Hepatocyte (in vitro differentiated cells): ENCODE results near the gene DPP8. TPM values are rescaled to one million over a fixed set of nuclear protein-coding genes. Genes with fewer than 3 reads are reported as not detected.

Source experiments
- DNase-seq: peaks from one replicate; pipeline ENCODE4 v3.0.0-alpha.2; 2016; ENCODE audit warnings: low spot score
- H2AFZ ChIP-seq: fragments of 200-600 bp; sonication (generic); 2 replicates; pipeline ENCODE4 v1.6.0; 2016; ENCODE audit warnings: antibody characterized with exemption, mild to moderate bottlenecking
- H3K27ac ChIP-seq: fragments of 200-600 bp; sonication (generic); 2 replicates; pipeline ENCODE4 v1.5.1; 2016; ENCODE audit warnings: mild to moderate bottlenecking
- H3K27me3 ChIP-seq: fragments of 200-600 bp; sonication (generic); 2 replicates; pipeline ENCODE4 v1.6.1; 2016
- H3K36me3 ChIP-seq: fragments of 200-600 bp; sonication (generic); replicated peaks from 2 replicates; pipeline ENCODE4 v1.5.1; 2016; ENCODE audit warnings: low read depth; ENCODE audit not compliant: insufficient read depth
- H3K4me1 ChIP-seq: fragments of 200-600 bp; sonication (generic); 2 replicates; pipeline ENCODE4 v1.5.1; 2016; ENCODE audit warnings: mild to moderate bottlenecking, moderate library complexity; ENCODE audit not compliant: insufficient read depth
- H3K4me2 ChIP-seq: fragments of 200-600 bp; sonication (generic); 2 replicates; pipeline ENCODE4 v1.6.0; 2016
- H3K4me3 ChIP-seq: fragments of 200-600 bp; sonication (generic); 2 replicates; pipeline ENCODE4 v1.5.1; 2016; ENCODE audit warnings: mild to moderate bottlenecking
- H3K79me2 ChIP-seq: fragments of 200-600 bp; sonication (generic); 2 replicates; pipeline ENCODE4 v1.6.0; 2017; ENCODE audit warnings: mild to moderate bottlenecking
- H3K9me2 ChIP-seq: fragments of 200-600 bp; sonication (generic); replicated peaks from 2 replicates; pipeline ENCODE4 v1.6.0; 2017; ENCODE audit warnings: mild to moderate bottlenecking; ENCODE audit not compliant: insufficient read depth
- H3K9me3 ChIP-seq: fragments of 200-600 bp; sonication (generic); 2 replicates; pipeline ENCODE4 v1.5.1; 2016; ENCODE audit warnings: low read depth, mild to moderate bottlenecking
- H4K20me1 ChIP-seq: fragments of 200-600 bp; sonication (generic); 2 replicates; pipeline ENCODE4 v1.6.0; 2016; ENCODE audit warnings: mild to moderate bottlenecking; ENCODE audit not compliant: insufficient read depth, poor library complexity, severe bottlenecking
- EZH2 ChIP-seq: fragments of 200-600 bp; sonication (generic); IDR thresholded peaks from 2 replicates; pipeline ENCODE4 v1.6.1; 2016; ENCODE audit warnings: antibody characterized with exemption, mild to moderate bottlenecking, borderline replicate concordance
- EZH2phosphoT487 ChIP-seq: fragments of 200-600 bp; sonication (generic); IDR thresholded peaks from one replicate; pipeline ENCODE4 v1.6.1; 2018; ENCODE audit warnings: antibody characterized with exemption, mild to moderate bottlenecking, low read depth, moderate library complexity; ENCODE audit not compliant: unreplicated experiment, severe bottlenecking
- WGBS: methylation state at CpG from one replicate; pipeline ENCODE4 v1.1.6; 2016; ENCODE audit warnings: low lambda C conversion rate; ENCODE audit errors: missing lambda C conversion rate; 5-methylcytosine and 5-hydroxymethylcytosine counted together
- polyA plus RNA-seq: library from polyadenylated mRNA; unstranded; fragments of >200 nt; fragmentation: Nextera tagmentation; extraction: Ambion mirVana; gene quantifications from 2 replicates; pipeline ENCODE4 v1.2.1, GENCODE V29; 2016
- total RNA-seq: library from RNA; depleted of rRNA; stranded (reverse); fragments of >200 nt; gene quantifications from 2 replicates; pipeline ENCODE4 v1.2.3, GENCODE V29; 2014
- TF ChIP-seq, protein P1 (sequence below): fragments of 200-600 bp; sonication (generic); IDR thresholded peaks from 2 replicates; pipeline ENCODE4 v1.5.1; 2016; ENCODE audit warnings: antibody characterized with exemption, mild to moderate bottlenecking; ENCODE audit not compliant: poor library complexity

The DPP8 gene
- total and polyA plus RNA-seq, 2 experiments from 2014 or later = 23.3 to 25.3 TPM

DNA sequence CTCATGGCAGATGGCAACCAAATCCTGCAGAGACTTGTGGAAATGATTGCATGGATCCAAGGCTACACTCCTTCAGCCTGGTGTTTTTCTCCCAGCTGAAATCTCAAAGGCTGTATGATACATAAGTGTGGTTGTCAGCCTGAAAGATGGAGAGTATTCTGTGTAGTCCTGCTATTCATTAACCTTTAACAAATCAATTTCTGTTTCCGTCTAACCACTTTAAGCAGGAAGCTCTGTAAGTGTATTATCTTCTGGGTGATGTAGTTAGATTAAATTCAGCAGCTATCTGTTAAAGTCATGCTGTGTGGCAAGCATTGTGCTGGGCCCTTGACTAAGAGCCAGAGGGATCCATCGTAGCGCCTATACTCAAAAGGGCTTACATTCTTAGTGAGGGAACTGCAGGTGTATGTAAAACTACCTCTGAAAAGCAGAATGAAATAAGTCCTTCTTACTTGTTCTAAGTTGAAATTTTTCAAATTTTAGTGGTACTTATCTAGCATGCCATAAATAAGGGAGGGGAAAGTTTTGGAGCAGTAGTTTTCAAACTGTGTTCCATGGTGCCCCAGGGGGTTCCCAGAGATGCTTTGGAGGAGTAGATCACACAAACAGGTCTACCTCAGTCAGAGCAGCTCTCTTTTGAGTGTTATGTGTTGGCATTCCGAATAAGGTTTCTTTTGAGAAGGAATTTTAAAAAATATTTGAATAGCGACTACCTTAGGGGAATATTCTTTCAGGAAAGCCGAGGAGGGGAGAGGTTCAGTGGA is 41.7 kb upstream of the DPP8 start:
- TF ChIP-seq, protein P1, sequence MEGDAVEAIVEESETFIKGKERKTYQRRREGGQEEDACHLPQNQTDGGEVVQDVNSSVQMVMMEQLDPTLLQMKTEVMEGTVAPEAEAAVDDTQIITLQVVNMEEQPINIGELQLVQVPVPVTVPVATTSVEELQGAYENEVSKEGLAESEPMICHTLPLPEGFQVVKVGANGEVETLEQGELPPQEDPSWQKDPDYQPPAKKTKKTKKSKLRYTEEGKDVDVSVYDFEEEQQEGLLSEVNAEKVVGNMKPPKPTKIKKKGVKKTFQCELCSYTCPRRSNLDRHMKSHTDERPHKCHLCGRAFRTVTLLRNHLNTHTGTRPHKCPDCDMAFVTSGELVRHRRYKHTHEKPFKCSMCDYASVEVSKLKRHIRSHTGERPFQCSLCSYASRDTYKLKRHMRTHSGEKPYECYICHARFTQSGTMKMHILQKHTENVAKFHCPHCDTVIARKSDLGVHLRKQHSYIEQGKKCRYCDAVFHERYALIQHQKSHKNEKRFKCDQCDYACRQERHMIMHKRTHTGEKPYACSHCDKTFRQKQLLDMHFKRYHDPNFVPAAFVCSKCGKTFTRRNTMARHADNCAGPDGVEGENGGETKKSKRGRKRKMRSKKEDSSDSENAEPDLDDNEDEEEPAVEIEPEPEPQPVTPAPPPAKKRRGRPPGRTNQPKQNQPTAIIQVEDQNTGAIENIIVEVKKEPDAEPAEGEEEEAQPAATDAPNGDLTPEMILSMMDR = no peak
- TF ChIP-seq EZH2phosphoT487 (no peak), EZH2 (no peak)
- H3K36me3 ChIP-seq = no peaks in the 10 kb centered on the region
- H3K4me2 ChIP-seq = no peak overlapping the region
- no peak overlapping the region for H2AFZ ChIP-seq
- no peaks in the 10 kb centered on the region for H3K4me1 ChIP-seq
- peaks cover 36% of the 10 kb centered on the region for H3K79me2 ChIP-seq
- no peaks in the 10 kb centered on the region for H4K20me1 ChIP-seq
- no peak overlapping the region for H3K27ac ChIP-seq
- H3K4me3 ChIP-seq = no peak overlapping the region
- 97% methylated on average over 6 of the region's 6 CpGs for WGBS
- no peaks in the 10 kb centered on the region for H3K9me3 ChIP-seq
- H3K9me2 ChIP-seq = no peaks in the 10 kb centered on the region
- DNase-seq = no peak
- no peaks in the 10 kb centered on the region for H3K27me3 ChIP-seq

DNA sequence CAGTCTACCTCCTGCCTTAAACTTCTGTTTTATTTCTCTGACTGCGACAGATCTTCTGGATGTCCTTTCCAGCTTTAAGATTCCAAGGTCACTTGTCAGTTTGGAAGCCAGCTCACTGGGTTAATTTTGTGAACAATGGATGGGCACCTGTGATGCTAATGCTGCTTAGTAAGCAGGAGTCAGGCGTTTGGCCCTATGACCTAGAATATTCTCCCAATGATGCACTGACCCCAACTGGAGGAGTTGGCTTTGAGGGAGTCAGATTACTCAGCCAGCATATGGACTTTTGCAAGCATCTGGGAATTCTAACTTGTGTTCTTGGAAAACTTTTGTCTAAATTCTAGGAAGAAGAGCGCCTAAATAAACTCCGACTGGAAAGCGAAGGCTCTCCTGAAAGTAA is 40.8 kb upstream of the DPP8 start:
- 96% methylated on average over 5 of the region's 5 CpGs for WGBS
- Histone ChIP-seq H3K9me3 (no peaks in the 10 kb centered on the region), H3K27me3 (no peaks in the 10 kb centered on the region), H3K4me3 (no peak overlapping the region), H4K20me1 (no peaks in the 10 kb centered on the region), H3K79me2 (peaks cover 45% of the 10 kb centered on the region), H3K27ac (no peak overlapping the region), H3K36me3 (no peaks in the 10 kb centered on the region), H3K4me2 (no peak overlapping the region), H2AFZ (no peak overlapping the region), H3K4me1 (no peaks in the 10 kb centered on the region), H3K9me2 (no peaks in the 10 kb centered on the region)
- TF ChIP-seq, protein P1 = no peak
- TF ChIP-seq EZH2 (no peak), EZH2phosphoT487 (no peak)
- no peak for DNase-seq

DNA sequence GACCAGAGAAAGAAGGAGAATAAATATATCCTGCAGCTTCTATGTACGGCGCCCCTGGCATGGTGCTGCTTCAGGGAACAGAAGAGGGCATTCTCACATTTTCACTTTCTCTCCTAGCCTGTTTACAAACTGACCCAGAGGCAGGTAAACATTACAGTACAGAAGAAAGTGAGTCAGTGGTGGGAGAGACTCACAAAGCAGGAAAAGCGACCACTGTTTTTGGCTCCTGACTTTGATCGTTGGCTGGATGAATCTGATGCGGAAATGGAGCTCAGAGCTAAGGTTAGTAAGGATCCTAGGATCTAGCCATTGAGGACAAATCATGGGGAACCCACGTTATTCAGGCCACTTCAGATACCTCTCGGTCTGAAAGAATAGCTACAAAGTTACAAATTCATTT is 39.1 kb upstream of the DPP8 start:
- H2AFZ ChIP-seq = no peak overlapping the region
- no peaks in the 10 kb centered on the region for H3K36me3 ChIP-seq
- DNase-seq = no peak
- H3K9me3 ChIP-seq = no peaks in the 10 kb centered on the region
- H4K20me1 ChIP-seq = peaks cover 8% of the 10 kb centered on the region
- H3K9me2 ChIP-seq = no peaks in the 10 kb centered on the region
- TF ChIP-seq EZH2 (no peak), EZH2phosphoT487 (no peak)
- TF ChIP-seq, protein P1 = no peak
- WGBS = 99% methylated on average over 7 of the region's 7 CpGs
- H3K27me3 ChIP-seq = no peaks in the 10 kb centered on the region
- no peak overlapping the region for H3K4me3 ChIP-seq
- no peak overlapping the region for H3K4me2 ChIP-seq
- H3K4me1 ChIP-seq = no peaks in the 10 kb centered on the region
- peaks cover 59% of the 10 kb centered on the region for H3K79me2 ChIP-seq
- no peak overlapping the region for H3K27ac ChIP-seq
